GF-D8 (cell line): ENCODE results near the gene INHBE.
"Not testable (repeated sequence)": the region's sequence is repeated elsewhere in the genome, so short reads cannot be mapped to it uniquely, and the experiment has no call there.

Experiments used
- DNase-seq: peaks from one replicate; lab custom pipeline; 2025; lab: John Stamatoyannopoulos, UW

INHBE gene

DNA sequence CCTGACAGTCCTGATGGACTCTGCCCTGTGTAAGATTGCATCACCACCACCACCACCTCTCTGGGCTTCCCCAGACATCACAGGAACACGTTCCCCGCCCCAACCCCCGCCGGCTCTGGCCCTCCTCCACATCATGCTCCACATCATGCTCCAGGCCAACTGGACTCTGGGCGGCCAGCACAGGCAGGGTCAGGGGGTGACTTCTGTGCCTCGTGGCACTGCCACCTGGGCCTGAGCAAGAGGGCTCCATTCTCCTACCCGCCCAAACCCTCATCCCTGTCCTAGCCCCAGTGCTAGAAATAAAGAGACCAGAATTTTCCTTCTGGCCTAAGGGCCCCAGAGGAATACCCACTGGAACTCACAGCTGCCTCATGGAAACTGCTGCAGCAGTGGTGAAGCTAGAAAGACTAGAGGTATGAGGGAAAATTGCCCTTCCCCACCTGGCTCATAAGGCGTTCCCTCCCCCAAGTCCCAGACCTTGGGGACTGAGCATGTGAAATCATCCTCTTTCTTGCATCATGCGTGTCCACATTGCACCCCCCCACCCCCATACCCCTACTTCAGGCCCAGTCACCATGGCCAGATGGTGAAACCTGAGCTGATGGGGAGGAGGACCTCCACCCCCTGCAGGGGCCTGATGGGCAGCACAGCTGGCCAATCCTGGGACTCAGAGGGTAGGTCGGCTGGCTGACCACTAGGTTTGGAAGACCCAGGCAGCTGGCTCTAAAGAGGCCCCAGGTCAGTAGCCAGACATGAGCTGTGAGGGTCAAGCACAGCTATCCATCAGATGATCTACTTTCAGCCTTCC is at the start of gene INHBE:
Gene INHBE, plus strand, starts transcription at position 742 of the 808 bp plus-strand sequence. CDS start 230 bp downstream, outside the sequence.
- peak; percentile 52 for DNase-seq

DNA sequence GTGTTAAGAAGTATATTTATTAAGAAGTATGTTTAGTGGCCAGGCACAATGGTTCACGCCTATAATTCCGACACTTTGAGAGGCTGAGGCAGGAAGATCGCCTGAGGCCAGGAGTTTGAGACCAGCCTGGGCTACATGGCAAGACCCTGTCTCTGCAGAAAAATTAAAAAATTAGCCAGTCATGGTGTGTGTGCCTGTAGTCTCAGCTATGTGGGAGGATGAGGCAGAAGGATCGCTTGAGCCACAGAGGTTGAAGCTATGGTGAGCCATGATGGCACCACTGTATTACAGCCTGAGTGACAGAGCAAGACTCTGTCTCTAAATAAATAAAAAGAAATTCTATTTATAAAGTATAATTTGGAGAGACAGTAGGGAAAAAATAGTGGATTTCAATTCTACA is 44.6 kb upstream of the INHBE start:
- no peak for DNase-seq

DNA sequence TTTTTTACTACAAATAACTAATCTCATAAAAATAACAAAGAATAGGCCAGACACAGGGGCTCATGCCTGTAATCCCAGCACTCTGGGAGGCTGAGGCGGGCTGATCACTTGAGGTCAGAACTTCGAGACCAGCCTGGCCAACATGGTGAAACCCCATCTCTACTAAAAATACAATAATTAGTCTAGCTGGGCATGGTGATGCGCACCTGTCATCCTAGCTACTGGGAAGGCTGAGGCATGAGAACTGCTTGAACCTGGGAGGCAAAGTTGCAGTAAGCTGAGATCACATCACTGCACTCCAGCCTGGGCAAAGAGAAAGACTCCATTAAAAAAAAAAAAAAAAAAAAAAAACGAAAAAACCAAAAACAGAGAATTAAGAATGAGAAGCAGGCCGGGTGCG is 40.9 kb upstream of the INHBE start:
- not testable (repeated sequence) for DNase-seq

GRCh38 chr12:57415088-57415487 is 40.0 kb upstream of the INHBE start:
- DNase-seq = no peak

- DNase-seq = no peak
These were observed 38.8 kb upstream of the INHBE start for GRCh38 chr12:57416039-57416996.

GRCh38 chr12:57418255-57418654 is 36.9 kb upstream of the INHBE start:
- no peak for DNase-seq

DNA sequence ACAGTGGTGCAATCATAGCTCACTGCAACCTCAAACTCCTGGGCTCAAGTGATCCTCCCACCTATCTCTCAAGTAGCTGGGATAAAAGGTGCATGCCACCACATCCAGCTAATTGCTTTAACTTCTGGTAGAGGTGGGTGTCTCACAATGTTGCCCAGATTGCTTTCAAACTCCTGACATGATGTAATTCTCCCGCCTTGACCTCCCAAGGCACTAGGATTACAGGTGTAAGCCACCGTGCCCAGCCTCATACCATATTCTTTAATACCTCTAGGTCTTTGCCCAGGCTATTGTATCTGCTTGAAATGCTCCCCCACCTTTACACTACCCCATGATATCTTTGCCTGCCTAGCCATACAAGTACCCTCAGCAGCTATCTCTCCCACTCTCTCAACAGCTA is 35.6 kb upstream of the INHBE start:
- DNase-seq = no peak

GRCh38 chr12:57420482-57420881 is 34.6 kb upstream of the INHBE start:
- DNase-seq = no peak

- not testable (repeated sequence) for DNase-seq
These were observed 28.2 kb upstream of the INHBE start for GRCh38 chr12:57426948-57427347.

DNA sequence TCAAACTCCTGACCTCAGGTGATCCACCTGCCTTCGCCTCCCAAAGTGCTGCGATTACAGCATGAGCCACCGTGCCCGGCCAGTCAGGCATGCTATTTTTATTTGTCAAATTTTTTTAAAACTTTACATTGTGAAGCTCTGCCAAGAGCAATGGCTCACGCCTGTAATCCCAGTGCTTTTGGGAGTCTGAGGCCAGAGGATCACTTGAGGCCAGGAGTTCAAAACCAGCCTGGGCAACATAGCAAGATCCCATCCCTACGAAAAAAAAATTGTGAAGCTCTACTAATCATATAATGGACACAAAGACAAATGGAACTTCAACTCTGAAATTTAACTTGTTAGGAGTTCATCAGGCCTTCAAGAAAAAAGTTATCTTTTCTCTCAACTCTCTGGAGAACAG is 26.1 kb upstream of the INHBE start:
- DNase-seq = no peak

DNA sequence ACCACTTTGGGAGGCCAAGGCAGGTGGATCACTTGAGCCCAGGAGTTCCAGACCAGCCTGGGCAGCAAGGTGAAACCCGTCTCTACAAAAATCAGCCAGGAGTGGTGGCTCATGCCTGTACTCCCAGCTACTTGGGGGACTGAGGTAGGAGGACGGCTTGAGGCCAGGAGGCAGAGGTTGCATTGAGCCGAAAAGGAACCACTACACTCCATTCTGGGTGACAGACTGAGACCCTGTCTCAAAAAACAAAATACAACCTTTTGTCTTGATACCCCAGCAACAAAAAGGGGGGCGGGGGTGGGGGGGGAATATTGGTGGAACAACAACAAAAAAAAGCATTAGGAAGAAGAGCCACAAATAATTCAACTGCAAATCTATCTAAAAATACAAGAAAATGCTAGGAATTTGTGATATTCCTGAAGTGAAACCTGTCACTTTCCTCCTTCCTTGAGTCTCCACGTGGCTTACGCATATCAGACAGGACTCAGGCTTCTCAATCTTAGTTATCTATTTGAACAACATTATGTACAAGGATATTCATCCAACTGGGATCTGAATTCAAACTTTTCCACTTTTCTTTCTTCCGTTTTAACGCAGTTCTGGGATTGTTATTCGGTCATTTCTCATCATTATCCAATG is 25.5 kb upstream of the INHBE start:
- DNase-seq = no peak

GRCh38 chr12:57430112-57430930 is 24.8 kb upstream of the INHBE start:
- DNase-seq = peak; percentile 35

DNA sequence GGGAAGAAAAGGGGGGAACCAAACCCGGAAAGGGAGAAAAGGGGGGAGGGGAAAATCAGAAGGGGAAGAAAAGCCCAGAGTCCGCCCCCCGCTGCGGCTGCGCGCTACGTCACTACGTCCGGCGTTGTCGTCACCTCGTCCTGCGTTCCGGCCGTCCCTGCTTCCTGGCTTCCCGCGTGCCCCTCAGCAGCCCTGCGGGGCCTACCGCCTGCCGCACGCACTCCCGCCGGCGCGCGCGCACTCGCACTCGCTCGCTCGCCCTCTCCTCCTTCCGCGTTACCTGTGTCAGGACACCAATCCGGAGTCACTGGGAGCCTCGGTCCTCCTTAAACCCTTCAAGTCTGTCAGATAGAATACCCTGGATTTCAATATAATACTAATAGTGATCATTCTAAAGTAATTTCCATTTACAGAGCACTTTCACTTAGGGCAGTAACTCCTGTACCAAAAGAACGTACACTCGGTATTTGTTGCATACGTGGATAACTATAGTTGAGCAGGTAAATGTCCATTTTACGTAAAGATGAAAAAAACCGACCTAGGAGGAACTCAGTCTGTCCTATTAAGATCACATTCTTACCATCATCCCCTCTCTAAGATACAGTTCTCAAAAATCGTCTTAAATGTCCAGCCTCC is 24.1 kb upstream of the INHBE start, which contains the start of gene R3HDM2:
Gene R3HDM2, minus strand, starts transcription at position 113 of the 636 bp plus-strand sequence. CDS start 120,615 bp downstream, outside the sequence.
- peak; percentile 94 for DNase-seq

DNA sequence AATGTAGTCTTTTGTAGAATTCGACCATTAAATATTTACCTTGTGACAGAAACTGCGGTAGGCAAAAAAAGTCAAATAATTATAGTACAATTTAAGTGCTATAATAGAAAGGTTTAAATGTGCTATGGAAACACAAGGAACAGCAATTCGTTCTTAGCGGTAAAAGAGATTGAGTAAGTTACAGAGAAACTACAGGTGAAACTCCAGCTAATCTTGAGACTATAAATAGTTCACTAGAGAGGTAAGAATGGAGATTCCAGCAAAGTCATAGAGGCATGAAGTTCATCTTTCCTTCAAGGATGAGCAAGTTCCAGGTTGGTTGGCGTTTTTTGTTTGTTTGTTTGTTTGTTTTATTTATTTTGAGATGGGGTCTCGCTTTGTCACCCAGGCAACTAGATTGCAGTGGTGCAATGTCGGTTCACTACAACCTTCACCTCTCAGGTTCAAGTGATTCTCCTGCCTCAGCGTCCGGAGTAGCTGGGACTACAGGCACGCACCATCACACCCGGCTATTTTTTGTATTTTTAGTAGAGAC is 23.4 kb upstream of the INHBE start:
- DNase-seq = no peak

DNA sequence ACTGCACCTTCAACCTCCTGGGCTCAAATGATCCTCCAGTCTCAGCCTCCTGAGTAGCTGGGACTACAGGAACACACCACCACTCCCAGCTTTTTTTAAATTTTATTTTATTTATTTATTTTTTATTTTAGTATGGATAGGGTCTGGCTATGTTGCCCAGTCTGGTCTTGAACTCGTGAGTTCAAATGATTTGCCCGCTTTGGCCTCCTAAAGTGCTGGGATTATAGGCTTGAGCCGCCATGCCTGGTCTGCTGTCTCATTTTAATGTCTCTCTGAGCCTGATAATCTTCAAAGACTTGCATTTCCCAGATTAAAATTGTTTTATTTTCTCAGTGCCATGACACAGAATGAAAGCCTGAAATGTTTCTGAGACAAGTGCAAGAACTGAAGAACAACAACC is 21.7 kb upstream of the INHBE start:
- DNase-seq = no peak

DNA sequence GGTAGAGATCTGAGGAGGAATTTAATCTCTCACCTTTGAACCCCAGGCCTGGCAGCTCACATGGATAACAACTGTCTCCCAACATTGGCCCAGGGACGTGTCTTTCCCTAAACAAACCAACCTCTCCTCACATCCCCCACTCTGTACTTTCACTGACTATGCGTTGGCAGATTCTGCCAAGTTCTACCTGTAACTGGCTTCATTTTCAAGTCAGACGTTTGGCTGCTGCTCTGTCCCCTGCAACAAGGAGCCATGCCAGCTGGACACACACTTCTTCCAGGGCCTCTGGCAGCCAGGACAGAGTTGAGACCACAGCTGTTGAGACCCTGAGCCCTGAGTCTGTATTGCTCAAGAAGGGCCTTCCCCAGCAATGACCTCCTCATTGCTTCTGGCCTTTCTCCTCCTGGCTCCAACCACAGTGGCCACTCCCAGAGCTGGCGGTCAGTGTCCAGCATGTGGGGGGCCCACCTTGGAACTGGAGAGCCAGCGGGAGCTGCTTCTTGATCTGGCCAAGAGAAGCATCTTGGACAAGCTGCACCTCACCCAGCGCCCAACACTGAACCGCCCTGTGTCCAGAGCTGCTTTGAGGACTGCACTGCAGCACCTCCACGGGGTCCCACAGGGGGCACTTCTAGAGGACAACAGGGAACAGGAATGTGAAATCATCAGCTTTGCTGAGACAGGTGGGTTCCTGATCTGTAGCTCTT is 20.4 kb upstream of the INHBE start, which contains the start of gene INHBC:
Gene INHBC, plus strand, starts transcription at position 268 of the 707 bp plus-strand sequence. Its CDS starts 103 bp downstream, at position 371.
- DNase-seq = no peak

- peak; percentile 64 for DNase-seq
These were observed 19.8 kb upstream of the INHBE start for GRCh38 chr12:57435293-57435692.

- no peak for DNase-seq
These were observed 16.7 kb upstream of the INHBE start for GRCh38 chr12:57438400-57438799.

DNA sequence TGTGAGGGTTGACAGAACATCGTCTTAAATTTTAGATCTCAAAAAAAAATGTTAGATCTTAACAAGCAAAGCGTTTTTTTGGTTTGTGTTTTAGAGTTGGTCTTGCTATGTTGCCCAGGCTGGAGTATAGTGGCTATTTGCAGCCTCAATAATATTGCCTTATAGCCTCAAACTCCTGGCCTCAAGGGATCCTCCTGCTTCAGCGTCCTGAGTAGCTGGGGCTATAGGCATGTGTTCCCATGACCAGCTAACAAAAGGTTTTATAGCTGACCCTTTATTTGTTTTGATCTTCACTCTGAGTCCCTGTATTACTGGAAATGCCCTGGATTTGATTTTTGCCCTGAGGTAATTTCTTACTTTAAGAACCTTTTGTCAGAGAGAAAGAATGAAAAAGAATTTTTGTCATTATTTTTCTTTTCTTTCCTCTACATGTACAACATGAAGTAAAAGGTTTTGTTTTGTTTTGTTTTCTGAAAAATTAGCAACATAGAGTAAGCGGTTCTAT is 15.3 kb upstream of the INHBE start:
- no peak for DNase-seq

- not testable (repeated sequence) for DNase-seq
These were observed 13.7 kb upstream of the INHBE start for GRCh38 chr12:57441393-57441792.
